WTC11 (cell line): Measurements from ENCODE around the gene NOTUM. TPM values are rescaled to one million over a fixed set of nuclear protein-coding genes. Genes with fewer than 3 reads are reported as not detected.

ENCODE experiments used
- ATAC-seq: fragments of 200-7000 bp; cut with Tn5 transposase; 2 replicates; pipeline ENCODE4 v1.10.0; 2021; ENCODE audit warnings: mild to moderate bottlenecking, moderate library complexity
- CTCF ChIA-PET: fragments of 300-600 bp; sonication (Branson Sonifier 250); formaldehyde crosslinking; loops from one replicate; lab custom pipeline; 2021; ENCODE audit warnings: antibody characterized with exemption; lab: Charles Lee
- POLR2A ChIA-PET: fragments of 350-600 bp; sonication (Branson Sonifier 250); formaldehyde crosslinking; loops from one replicate; lab custom pipeline; 2021; ENCODE audit warnings: antibody characterized with exemption; lab: Charles Lee
- DNase-seq: peaks from one replicate; pipeline ENCODE4 v3.0.0; 2021; ENCODE audit warnings: low spot score
- H3K27ac Mint-ChIP-seq: 2 replicates; pipeline ENCODE4 v1.8.0; 2021; ENCODE audit warnings: mixed read lengths
- H3K27me3 Mint-ChIP-seq: 2 replicates; pipeline ENCODE4 v1.8.0; 2021; ENCODE audit warnings: low read depth, mild to moderate bottlenecking, moderate library complexity, mixed read lengths
- H3K36me3 Mint-ChIP-seq: 2 replicates; pipeline ENCODE4 v1.8.0; 2021; ENCODE audit warnings: mixed read lengths
- H3K4me1 Mint-ChIP-seq: 2 replicates; pipeline ENCODE4 v1.8.0; 2022; ENCODE audit warnings: mixed read lengths
- H3K4me3 Mint-ChIP-seq: 2 replicates; pipeline ENCODE4 v1.8.0; 2021; ENCODE audit warnings: mild to moderate bottlenecking, moderate library complexity, mixed read lengths
- H3K9me3 Mint-ChIP-seq: 2 replicates; pipeline ENCODE4 v1.8.0; 2021; ENCODE audit warnings: mixed read lengths
- EMX1 ChIP-seq: fragments of 250-450 bp; sonication (Bioruptor Pico); IDR thresholded peaks from 2 replicates; pipeline ENCODE4 v1.8.0; 2021; ENCODE audit warnings: mild to moderate bottlenecking
- GABPB1 ChIP-seq: sonication (generic); formaldehyde crosslinking; IDR thresholded peaks from 2 replicates; pipeline ENCODE4 v1.8.1; 2023; ENCODE audit warnings: mild to moderate bottlenecking, missing genetic modification reagents
- NR3C1 ChIP-seq: sonication (generic); formaldehyde crosslinking; conservative IDR thresholded peaks from 2 replicates; pipeline ENCODE4 v1.8.1; 2023; ENCODE audit warnings: low read depth, mild to moderate bottlenecking, missing genetic modification reagents
- ZNF396 ChIP-seq: fragments of 250-450 bp; sonication (Bioruptor Pico); IDR thresholded peaks from 2 replicates; pipeline ENCODE4 v1.8.0; 2021; ENCODE audit warnings: mild to moderate bottlenecking, moderate library complexity, borderline replicate concordance
- ZNF416 ChIP-seq: fragments of 250-450 bp; sonication (Bioruptor Pico); IDR thresholded peaks from 2 replicates; pipeline ENCODE4 v1.9.0; 2021; ENCODE audit warnings: mild to moderate bottlenecking, inconsistent platforms
- ZNF512 ChIP-seq: sonication (generic); formaldehyde crosslinking; IDR thresholded peaks from 2 replicates; pipeline ENCODE4 v1.8.1; 2022; ENCODE audit warnings: missing genetic modification reagents, borderline replicate concordance
- total RNA-seq: library from RNA; stranded (reverse); gene quantifications from 3 replicates; pipeline ENCODE4 v1.2.3, GENCODE V29; 2021
- TF ChIP-seq, protein P1 (sequence below): sonication (generic); formaldehyde crosslinking; IDR thresholded peaks from 2 replicates; pipeline ENCODE4 v1.8.0; 2023; ENCODE audit warnings: mild to moderate bottlenecking, missing genetic modification reagents
- TF ChIP-seq, protein P2 (sequence below): sonication (generic); formaldehyde crosslinking; IDR thresholded peaks from 2 replicates; pipeline ENCODE4 v1.8.0; 2022; ENCODE audit warnings: missing genetic modification reagents
- TF ChIP-seq, protein P3 (sequence below): sonication (generic); formaldehyde crosslinking; IDR thresholded peaks from 2 replicates; pipeline ENCODE4 v1.8.1; 2023; ENCODE audit warnings: mild to moderate bottlenecking, missing genetic modification reagents, borderline replicate concordance

Gene NOTUM
- total RNA-seq, 1 experiment from 2014 or later: 1.7 TPM

DNA sequence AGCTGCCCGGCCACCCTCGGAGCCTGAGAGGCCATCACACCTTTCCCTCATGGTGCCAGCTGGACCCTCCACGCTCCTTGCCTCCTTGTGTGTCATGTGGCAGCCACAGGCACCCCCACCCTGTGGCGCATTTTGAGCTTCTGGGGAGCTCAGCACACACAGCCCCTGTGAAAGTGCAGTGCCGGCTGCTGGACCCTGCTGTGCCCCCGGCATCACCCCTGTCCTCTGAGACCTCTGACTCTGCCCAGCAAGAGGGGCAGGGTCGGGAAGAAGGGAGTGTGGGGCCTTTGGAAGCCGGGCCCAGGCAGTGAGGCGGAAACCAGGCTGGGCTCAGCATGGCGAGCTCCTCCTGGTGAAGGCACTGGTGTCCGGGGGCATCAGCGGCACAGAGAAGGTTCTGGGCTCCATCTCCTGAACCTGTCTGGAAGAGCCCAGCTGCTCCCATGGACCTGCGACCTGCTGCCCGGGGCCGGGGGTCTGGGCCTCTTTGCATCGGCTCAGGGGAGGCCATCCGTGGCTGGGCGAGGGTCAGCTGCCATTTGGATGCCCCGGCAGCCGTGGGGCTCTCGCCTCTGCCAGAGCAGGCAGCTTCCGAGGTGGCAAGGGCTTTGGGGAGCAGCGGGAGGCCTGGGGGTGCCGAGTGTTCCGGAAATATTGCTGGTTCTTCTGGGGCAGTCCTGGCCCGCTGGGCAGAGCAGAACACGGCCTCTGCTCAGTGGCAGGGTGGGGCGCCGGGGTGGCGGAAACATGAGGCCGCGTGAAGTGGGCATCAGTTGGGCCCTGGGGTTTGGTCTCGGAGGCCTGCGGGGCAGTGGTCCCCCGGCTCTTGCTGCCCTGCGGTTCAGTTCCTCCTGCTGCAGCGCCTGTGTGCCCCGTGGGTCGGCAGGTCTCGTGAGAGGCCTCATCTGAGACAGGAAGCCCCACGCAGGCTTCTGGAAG, 43.8 kb upstream of the NOTUM start (continued):
- TF ChIP-seq, protein P1, sequence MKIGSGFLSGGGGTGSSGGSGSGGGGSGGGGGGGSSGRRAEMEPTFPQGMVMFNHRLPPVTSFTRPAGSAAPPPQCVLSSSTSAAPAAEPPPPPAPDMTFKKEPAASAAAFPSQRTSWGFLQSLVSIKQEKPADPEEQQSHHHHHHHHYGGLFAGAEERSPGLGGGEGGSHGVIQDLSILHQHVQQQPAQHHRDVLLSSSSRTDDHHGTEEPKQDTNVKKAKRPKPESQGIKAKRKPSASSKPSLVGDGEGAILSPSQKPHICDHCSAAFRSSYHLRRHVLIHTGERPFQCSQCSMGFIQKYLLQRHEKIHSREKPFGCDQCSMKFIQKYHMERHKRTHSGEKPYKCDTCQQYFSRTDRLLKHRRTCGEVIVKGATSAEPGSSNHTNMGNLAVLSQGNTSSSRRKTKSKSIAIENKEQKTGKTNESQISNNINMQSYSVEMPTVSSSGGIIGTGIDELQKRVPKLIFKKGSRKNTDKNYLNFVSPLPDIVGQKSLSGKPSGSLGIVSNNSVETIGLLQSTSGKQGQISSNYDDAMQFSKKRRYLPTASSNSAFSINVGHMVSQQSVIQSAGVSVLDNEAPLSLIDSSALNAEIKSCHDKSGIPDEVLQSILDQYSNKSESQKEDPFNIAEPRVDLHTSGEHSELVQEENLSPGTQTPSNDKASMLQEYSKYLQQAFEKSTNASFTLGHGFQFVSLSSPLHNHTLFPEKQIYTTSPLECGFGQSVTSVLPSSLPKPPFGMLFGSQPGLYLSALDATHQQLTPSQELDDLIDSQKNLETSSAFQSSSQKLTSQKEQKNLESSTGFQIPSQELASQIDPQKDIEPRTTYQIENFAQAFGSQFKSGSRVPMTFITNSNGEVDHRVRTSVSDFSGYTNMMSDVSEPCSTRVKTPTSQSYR (CRISPR knock-in tag): no peak

GRCh38 chr17:82003411-82004381, 42.7 kb upstream of the NOTUM start:
- ChIA-PET POLR2A (no interaction called here), CTCF (interaction anchor here (1.0 to 2.6 kb wide), 5 partner anchors 8 to 34 kb away, joined by 3 to 12 read pairs (median 4); partner anchors contain the start of gene DCXR)
- no peaks in the 10 kb centered on the region for H3K36me3 Mint-ChIP-seq
- ATAC-seq (peak; percentile 21; the same call in 1 of the 2 replicates), DNase-seq (no peak)
- no peaks in the 10 kb centered on the region for H3K4me1 Mint-ChIP-seq
- no peaks in the 10 kb centered on the region for H3K9me3 Mint-ChIP-seq
- no peaks in the 10 kb centered on the region for H3K27me3 Mint-ChIP-seq
- H3K27ac Mint-ChIP-seq: no peak overlapping the region
- H3K4me3 Mint-ChIP-seq: no peak overlapping the region
- peak; percentile 79 for TF ChIP-seq GABPB1 (CRISPR knock-in tag)
- TF ChIP-seq ZNF512 (CRISPR knock-in tag): no peak
- TF ChIP-seq, protein P2, sequence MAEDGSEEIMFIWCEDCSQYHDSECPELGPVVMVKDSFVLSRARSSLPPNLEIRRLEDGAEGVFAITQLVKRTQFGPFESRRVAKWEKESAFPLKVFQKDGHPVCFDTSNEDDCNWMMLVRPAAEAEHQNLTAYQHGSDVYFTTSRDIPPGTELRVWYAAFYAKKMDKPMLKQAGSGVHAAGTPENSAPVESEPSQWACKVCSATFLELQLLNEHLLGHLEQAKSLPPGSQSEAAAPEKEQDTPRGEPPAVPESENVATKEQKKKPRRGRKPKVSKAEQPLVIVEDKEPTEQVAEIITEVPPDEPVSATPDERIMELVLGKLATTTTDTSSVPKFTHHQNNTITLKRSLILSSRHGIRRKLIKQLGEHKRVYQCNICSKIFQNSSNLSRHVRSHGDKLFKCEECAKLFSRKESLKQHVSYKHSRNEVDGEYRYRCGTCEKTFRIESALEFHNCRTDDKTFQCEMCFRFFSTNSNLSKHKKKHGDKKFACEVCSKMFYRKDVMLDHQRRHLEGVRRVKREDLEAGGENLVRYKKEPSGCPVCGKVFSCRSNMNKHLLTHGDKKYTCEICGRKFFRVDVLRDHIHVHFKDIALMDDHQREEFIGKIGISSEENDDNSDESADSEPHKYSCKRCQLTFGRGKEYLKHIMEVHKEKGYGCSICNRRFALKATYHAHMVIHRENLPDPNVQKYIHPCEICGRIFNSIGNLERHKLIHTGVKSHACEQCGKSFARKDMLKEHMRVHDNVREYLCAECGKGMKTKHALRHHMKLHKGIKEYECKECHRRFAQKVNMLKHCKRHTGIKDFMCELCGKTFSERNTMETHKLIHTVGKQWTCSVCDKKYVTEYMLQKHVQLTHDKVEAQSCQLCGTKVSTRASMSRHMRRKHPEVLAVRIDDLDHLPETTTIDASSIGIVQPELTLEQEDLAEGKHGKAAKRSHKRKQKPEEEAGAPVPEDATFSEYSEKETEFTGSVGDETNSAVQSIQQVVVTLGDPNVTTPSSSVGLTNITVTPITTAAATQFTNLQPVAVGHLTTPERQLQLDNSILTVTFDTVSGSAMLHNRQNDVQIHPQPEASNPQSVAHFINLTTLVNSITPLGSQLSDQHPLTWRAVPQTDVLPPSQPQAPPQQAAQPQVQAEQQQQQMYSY (CRISPR knock-in tag): no peak
- TF ChIP-seq ZNF396 (CRISPR knock-in tag): no peak

DNA sequence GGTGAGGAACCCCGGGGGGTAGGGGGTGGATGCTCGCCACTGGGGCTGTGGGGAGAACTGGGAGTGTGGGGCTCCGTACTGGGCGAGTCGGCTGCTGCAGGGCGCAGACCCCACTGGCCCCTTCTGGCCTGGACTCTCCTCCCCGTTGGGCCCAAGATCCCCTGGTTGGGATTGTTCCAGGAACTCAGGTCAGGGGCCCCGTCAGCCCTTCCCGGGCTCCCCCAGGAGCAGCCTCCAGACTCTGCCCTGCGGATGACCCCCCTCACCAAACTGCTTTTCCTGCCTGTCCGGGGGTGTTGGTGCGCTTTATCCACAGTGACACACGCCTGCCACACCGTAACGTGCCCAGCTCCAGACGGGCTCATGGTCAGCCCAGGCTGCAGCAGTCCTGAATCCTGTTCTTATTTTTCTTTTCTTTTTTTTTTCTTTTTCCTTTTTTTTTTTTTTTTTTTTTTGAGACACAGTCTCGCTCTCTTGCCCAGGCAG, 40.6 kb upstream of the NOTUM start:
- ChIA-PET POLR2A (no interaction called here), CTCF (interaction anchor here (0.7 to 1.2 kb wide), 3 partner anchors 11 to 1029 kb away, joined by 3 to 4 read pairs (median 3); no protein-coding TSS in a partner anchor)
- DNase-seq (no peak), ATAC-seq (no peak)
- Mint-ChIP-seq H3K9me3 (no peaks in the 10 kb centered on the region), H3K27me3 (no peaks in the 10 kb centered on the region), H3K4me1 (no peaks in the 10 kb centered on the region), H3K36me3 (no peaks in the 10 kb centered on the region), H3K4me3 (no peak overlapping the region), H3K27ac (no peak overlapping the region)
- TF ChIP-seq ZNF512 (CRISPR knock-in tag) (no peak), NR3C1 (CRISPR knock-in tag) (no peak), ZNF416 (no peak), EMX1 (CRISPR knock-in tag) (no peak)
- TF ChIP-seq, protein P3, sequence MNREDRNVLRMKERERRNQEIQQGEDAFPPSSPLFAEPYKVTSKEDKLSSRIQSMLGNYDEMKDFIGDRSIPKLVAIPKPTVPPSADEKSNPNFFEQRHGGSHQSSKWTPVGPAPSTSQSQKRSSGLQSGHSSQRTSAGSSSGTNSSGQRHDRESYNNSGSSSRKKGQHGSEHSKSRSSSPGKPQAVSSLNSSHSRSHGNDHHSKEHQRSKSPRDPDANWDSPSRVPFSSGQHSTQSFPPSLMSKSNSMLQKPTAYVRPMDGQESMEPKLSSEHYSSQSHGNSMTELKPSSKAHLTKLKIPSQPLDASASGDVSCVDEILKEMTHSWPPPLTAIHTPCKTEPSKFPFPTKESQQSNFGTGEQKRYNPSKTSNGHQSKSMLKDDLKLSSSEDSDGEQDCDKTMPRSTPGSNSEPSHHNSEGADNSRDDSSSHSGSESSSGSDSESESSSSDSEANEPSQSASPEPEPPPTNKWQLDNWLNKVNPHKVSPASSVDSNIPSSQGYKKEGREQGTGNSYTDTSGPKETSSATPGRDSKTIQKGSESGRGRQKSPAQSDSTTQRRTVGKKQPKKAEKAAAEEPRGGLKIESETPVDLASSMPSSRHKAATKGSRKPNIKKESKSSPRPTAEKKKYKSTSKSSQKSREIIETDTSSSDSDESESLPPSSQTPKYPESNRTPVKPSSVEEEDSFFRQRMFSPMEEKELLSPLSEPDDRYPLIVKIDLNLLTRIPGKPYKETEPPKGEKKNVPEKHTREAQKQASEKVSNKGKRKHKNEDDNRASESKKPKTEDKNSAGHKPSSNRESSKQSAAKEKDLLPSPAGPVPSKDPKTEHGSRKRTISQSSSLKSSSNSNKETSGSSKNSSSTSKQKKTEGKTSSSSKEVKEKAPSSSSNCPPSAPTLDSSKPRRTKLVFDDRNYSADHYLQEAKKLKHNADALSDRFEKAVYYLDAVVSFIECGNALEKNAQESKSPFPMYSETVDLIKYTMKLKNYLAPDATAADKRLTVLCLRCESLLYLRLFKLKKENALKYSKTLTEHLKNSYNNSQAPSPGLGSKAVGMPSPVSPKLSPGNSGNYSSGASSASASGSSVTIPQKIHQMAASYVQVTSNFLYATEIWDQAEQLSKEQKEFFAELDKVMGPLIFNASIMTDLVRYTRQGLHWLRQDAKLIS: no peak
